Measurements from ENCODE around the gene ZNF541.
"Not testable (repeated sequence)": the region's sequence is repeated elsewhere in the genome, so short reads cannot be mapped to it uniquely, and the experiment has no call there.

The ZNF541 gene

DNA sequence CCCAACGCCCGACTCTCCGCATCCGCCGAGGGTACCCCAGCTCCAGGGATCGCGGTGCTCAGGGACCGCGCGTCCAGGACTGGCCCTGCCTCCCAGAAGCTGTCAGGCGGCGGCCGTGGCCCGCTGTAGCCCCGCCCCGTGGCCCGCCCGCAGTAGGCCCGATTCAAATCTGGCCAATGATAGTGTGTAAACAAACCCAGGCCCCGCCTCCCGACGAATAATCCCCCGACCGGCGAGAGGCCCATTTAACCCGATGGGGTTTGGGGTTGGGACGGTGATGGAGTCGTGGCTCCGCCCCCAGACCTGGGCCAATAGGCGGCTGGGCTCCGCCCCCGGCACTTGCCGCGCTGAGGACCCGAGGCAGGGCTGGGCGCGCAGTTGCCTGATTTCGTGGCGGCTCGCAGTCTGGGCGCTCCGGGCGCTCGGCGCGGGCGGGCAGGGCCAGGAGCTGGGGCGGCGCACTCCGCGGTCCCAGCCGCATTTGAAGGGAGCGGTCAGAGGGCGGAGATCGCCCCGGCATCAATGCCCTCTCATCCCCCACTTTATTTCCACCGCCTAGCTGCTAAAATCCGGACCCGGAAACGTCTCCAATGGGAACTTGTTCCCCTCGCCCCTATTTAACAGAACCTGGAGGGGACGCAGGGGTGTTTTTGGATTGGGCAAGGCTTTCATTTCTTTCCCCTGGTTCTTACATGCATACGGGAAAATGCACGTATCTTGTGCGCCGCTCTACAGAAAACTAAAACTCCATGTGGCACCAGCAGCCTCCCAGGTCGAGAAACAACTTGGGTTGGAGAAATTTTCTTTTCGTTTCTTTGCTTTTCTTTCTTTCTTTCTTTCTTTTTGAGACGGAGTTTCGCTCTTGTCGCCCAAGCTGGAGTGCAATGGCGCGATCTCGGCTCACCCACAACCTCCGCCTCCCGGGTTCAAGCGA, 27.6 kb upstream of the ZNF541 start:
- DNase-seq: peak; percentile 99

DNA sequence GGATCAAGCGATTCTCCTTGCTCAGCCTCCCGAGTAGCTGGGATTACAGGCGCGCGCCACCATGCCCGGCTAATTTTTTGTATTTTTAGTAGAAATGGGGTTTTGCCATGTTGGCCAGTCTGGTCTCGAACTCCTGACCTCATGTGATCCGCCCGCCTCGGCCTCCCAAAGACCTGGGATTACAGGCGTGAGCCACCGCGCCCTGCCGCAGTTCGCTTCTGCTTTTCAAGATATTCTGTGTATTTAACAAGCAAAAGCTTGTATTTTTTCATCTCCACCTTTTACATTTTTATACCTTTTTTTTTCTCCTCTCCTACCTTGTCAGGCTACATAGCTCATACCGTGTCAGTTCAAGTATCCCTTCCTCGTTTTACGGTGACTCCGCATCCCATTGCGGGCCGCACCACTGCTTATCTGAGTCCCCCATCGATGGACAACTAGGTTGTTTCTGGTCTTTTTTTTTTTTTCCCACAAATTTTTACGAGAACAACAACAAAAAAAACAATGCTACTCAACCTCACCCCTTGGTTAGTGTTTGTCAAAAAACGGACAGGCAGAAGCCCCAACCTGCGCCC, 26.8 kb upstream of the ZNF541 start:
- DNase-seq: not testable (repeated sequence)

DNA sequence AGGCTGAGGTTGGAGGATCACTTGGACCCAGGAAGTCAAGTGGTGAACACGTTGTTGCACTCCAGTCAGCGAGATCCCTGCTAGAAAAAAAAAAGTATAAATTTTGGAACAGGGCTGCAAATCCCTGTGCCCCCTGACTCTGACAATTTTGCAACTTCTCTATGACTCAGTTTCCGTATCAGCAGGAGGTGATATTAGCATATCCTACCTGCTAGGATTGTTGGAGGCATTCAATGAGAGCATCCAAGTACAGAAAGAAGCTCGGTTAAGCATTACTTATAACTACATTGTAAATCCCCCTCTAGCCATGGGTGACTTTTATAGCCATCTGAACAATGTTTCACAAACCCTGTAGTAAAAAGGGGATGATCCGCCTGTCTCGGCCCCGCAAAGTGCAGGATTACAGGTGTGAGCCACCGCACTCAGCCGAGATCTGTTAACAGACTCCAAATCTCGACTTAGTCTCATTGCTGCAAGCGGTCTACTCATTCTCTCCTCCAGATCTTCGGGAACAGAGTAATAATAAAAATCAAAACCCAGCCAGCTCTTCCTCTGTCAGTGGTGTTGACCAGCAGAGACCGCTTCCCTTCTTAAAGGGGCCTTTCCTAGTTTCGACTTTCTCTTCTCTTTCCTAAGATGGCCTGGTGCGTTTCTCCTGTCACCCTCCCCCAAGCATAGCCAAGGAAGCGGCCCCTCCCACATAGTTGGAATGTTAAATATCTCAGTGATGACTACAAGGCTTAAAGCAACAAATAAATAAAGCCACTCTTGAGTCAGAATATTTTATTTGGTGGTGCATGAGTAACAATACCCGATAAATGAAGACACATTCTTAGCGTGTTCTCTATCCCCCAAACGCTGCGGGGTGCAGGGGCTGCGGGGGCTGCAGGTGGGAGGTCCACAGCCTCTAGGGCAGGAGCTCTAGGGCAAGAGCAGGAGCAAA, 25.7 kb upstream of the ZNF541 start:
- no peak for DNase-seq

DNA sequence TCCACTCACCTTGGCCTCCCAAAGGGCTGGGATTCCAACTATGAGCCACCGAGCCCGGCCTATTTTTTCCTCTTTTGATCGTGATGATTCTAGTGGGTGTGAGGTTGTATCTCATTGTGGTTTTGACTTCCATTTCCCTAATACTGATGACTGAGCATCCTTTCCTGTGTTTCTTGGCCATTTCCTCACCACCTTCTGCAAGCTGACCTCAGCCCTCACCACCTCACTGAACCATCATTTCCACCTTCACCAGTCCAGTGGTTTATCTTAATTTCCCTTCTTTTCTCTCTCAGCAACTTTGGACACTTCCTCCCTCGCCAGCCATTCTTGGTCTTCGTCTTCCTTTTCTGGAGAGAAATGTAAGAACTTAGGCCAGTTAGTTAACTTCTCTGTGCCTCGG, 23.0 kb upstream of the ZNF541 start:
- DNase-seq: no peak

DNA sequence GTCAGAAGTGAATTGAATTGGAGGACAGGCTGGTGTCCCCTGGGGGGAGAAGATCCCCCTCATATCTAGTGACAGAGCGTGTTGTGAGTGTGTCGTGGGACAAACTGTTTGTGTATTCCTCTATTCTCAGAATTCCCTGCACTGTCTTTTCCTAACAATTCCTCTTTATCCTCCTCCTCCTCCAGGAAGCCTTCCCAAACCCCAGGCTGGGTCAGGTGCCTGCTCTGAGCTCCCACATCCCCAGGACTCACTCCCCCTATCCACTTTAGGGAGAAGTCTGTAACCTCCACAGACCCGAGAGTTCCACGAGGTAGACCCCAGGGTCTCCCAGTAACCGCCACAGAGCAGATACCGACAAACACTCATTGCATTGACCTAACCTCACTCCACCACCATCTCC, 20.9 kb upstream of the ZNF541 start:
- DNase-seq: no peak

DNA sequence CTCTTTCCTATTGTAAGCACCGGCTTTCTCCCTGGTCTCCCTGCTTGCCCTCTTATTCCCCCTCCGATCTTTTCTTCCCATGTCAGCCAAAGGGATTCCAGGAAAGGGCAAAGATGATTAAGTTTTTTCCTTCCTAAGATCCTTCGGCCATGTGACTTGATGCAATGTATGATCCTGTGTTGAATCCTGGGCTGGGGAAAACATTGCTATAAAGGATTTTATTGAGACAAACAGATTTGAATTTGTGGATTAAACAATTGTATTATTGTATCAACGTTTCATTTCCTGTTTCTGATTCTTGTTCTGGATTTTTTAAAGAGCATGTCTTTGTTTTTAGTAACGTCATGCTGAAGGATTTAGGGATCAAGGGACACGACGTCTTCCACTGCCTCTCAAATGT, 16.9 kb upstream of the ZNF541 start:
- DNase-seq: no peak

DNA sequence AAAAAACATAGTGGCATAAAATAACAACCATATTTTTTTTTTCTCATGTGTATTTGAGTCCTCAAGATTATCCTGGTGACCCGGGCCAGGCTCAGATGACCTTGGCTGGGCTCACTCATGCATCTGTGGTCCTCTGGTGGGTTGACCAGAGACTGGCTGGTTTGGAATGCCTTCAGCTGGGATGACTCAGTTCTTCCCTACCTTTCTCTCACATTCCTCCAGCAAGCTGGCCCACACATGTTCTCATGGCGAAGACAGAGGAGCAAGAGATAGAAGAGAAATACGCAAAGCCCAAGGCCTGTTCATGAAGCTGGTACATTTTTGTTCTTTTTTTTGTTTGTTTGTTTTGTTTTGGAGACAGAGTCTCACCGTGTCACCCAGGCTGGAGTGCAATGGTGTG, 14.3 kb upstream of the ZNF541 start:
- no peak for DNase-seq

DNA sequence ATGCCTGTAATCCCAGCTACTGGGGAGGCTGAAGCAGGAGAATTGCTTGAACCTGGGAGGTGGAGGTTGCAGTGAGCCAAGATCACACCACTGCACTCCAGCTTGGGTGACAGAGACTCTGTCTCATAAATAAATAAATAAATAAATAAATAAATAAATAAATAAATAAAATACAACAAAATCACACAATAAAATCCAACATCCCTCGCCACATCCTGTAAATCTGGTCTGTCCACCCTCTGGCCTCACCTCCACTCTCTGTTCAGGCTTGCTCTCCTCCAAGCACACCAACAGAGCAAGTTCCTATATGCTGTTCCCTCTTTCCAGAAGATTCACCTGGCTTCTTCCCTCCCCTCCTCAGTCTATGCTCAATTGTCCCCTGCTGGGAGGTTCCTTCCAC, 10.2 kb upstream of the ZNF541 start:
- DNase-seq: not testable (repeated sequence)

DNA sequence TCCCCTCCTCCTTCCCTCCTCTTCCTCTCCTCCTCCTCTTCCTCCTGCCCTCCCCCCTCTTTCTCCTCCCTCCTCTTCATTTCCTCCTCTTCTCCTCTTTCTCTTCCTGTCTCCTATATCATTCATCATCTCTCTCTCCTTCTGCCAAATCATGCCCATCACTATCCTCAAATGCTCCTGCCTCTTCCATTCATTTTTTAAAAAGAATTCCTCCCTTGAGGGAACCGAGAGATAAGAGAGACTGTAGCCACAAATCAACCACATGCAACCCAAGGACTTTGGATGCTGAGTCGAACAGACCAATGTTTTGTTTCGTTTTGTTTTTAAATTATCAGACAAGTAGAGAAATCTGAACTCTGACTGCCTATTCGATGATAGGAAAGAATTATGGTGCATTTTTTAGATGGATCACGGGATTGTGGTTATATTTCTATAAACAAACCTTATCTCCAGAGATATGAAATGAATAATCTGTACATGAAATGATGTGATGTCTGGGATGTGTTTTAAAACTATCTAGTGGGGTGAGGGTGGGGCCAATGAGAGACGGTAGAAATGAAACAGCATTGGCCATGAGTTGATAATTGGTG, 9.5 kb upstream of the ZNF541 start:
- DNase-seq: no peak

DNA sequence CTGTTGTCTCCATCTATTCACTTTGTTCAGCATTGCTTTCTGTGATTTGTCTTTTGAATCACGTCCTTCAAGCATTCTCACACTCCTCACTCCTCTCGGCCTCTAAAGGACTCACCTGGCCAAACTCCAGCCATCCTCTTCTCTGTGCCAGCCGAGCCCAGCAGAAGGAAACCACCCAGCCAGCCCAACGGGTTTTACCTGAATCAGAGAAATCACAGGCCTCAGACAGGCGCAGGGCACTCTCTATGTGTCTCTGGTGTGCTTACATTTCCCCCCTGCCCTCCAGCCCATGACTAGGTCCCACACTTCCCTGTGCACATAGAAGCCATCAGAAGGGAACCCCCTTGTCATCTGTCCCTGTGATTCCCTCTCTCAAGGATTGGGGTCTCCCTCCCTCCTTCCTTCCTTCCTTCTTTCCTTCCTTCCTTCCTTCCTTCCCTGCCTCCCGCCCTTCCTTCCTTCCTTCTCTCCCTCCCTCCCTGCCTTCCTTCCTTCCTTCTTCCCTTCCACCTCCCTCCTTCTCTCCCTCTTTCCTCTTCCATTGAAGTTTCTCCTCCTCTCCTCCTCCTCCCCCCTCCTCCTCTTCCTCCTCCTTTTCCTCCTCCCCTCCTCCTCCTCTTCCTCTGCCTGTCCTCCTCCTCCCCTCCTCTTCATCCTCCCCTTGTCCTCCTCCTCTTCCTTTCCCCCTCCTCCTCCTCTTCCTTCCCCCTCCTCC, 8.8 kb upstream of the ZNF541 start:
- DNase-seq: no peak

DNA sequence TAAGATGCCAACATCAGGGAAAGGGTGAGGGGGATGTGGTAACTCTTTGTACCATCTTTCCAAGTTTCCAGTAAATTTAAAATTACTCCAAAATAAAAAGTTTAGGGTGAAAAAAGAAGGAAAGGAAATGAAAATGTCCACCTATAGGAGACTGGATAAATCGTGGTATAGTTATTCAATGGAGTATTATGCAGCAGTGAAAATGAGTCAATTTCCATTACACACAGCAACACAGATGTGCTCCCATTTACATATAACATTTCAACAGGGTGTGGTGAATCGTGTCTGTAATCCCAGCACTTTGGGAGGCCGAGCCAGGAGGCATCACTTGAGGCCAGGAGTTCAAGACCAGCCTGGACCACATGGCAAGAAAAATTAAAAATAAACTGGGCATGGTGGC, 7.4 kb upstream of the ZNF541 start:
- no peak for DNase-seq

DNA sequence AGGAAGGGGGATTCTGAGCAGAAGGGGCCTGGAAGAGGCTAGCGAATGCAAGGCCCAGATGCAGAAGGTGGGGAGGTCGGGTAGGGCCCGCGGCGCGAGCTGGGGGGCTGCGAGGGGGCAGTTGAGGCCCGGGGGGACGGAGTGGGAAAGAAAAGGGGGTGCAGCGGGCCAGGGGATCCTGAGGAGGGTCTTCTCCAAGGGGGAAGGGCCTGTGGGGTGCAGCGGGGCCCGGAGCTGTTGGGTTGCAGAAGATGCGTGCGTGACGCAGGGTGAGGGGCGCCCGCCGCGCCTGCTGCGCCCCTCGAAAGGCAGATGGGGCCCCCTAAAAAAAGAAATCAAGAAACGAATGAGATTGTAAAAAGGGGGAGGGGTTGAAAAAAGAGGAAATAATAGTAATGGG, 313 bp downstream of the ZNF541 start:
- no peak for DNase-seq

DNA sequence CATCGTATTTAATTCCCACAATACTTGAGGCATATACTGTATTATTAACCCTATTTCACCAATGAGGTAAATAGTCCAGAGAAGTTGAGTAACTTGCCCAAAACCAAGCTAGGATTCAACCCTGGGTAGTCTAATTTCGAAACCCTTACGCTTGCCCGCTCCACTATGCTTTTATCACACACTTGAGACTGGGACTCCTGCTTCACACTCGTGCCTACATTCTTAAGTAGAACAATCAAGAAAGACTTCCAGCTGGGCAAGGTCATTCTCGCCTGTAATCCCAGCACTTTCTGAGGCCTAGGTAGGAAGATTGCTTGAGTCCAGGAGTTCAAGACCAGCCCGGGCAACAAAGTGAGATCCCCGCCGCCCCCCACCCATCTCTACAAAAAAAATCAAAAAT, 3.6 kb downstream of the ZNF541 start:
- DNase-seq: no peak

DNA sequence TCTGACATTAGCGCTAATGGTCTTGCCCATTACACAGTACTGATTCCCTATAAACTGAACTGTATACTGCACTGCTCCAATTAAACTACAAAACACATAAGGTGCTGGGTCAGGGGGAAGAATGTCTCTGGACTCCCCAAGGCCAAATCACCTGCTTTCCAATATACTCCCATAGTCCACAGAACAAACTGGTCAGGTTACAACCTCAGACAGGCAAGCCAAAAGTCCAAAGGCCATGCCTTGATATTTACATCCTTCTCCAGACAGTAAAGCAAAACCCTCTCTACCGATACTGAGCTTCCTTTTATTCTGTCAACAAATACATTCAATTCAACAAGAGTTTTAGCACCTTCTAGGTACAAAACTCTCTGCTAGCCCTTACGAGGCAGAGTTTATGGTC, 8.9 kb downstream of the ZNF541 start:
- DNase-seq: no peak

DNA sequence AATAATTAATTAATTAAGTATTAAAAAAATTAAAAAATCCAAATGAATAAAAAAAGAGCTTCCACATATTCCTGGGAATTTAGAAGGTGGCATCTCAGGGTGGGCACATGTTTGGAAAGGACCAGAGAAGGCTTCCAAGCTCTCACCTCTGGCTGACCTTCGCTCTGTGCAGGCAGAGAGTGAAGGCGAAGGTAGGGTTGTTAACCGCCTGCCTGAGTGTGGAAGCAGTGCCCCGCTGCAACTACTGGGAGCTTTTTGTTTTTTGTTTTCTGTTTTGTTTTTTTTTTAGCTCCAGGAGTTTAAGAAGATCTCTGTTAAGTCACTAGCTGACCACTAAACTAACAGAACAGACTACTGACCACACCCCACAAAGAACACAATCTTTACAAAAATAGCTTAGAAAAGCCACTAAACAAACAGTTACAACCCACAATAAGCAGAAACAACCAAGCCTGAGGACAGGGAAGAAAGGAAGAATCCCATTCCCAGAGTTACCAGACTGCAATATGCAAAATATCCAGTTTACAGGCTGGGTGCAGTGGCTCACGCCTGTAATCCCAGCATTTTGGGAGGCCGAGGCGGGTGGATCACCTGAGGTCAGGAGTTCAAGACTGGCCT, 11.4 kb downstream of the ZNF541 start:
- DNase-seq: no peak

DNA sequence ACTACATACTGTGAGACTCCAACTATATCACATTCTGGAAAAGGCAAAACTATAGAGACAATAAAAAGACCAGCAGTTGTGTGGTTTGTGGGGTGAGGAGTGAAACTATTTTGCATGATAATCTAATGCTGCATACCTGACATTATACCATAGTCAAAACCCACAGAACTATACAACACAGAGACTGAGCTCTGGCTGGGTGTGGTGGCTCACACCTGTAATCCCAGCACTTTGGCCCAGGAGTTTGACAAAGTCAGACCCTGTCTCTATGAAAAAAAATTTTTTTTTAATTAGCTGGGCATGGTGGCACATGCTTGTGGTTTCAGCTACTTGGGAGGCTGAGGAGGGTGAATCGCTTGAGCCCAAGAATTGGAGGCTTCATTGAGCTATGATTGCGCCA, 11.9 kb downstream of the ZNF541 start:
- DNase-seq: no peak

DNA sequence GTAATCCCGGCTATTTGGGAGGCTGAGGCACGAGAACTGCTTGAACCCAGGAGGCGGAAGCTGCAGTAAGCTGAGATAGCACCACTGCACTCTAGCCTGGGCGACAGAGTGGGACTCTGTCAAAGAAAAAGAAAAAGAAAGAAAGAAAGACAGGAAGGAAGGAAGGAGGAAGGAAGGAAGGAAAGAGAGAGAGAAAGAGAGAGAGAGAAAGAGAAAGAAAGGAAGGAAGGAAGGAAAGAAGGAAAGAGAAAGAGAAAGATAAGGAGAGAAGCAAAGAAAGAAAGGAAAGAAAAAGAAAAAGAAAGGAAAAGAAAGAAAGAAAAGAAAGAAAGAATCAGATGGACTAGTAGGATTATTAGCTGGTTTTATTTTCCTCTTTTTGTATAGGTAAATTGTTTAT, 22.8 kb downstream of the ZNF541 start:
- no peak for DNase-seq

DNA sequence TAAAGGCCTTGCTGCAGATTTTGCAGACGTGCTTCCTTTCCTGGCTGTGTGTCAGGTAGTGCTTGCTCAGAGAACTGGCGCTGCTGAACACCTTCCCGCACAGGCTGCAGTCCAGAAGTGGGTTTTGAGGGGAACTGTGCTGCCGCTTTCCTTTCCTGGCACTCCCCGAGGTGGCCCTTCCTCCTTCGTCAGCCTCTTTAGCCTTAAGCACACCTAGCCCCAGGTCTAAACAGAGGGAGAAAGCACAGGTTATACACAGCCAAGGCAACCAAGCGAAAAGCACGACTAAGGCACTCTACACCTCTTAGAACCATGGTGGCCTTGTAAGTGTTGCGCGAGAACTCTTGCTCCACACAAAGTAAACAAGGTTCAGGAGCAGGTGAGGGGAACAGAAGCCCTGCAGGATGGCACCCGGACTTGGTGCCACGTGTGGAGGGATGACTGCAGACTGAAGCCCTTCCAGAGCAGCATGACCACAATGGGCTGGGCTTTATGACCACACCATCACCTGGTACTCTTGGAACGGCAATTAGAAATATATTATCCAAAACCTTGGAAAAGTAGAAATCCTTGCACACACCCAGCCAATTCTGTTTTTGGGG, 23.6 kb downstream of the ZNF541 start:
- DNase-seq: no peak

DNA sequence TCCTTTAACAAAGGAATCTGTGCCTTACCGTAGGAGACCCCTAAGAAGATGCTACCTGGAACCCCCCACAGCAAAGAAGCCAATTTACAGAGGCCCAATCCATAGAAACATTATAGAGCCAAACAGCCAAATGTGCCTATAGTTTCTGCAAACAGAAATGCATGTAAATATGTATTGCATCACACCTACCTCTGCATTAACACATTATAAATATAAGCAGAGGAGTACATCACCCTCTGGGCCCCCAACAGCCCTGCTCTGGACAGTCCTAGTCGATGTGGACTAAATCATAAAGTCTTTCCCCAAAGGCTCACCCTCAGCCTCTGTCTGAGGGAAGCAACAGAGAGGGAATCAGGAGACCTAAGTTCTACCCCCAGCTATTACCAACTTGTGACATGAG, 25.7 kb downstream of the ZNF541 start:
- DNase-seq: no peak

DNA sequence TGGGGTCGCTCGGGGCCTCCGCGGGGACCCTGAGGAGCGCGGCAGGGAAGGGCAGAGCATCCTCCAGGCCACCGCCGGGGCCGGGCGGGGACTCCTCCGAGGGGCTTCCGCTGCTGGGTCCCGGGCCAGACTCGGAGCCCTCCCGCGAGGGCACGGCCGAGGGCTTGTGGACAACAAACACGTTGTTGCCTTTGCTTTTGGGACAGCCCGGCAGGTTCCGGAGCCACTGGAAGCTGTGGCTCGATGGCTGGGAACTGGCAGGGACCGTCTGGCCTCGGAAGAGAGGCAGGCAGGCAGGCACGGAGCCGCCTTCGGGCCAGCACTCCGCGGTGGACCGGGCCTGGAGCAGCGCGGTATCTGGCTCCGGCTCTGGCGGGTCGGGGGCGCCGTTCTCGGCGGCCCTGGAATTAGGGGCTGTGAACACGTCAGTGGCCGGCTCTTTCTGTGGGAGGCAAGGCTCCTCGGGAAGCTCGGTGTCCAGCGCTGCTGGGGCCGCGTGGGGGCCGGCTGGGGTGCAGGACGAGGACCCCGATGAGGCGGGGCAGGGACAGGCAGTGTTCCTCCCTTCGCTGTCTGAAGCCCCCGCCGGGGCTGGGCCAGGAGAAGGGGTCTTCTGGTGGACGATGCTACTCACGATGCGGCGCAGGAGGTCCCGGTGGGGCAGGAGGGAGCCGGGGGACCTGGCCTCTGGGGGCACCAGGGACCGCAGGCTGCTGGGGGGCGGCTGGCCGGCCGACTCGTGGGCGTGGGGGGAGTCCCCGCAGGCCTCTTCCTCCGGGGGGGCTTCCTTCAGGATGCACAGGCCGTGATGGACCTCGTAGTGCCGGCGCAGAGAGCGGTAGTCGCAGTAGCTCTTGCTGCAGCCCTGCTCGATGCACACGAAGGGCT, 27.6 kb downstream of the ZNF541 start:
- peak; percentile 64 for DNase-seq

Measured in activated CD8-positive, alpha-beta memory T cell treated with anti-CD3 and anti-CD28 coated beads for 24 hours (primary cell).